ENCODE results near the gene PKMYT1. TPM values are rescaled to one million over a fixed set of nuclear protein-coding genes. Genes with fewer than 3 reads are reported as not detected.

The PKMYT1 gene
- total and polyA plus RNA-seq, 9 of the 15 experiments (the other 6 are each of a cell fraction or from before 2014, with no cell fraction given), result 8.7 to 201 (median 37.8) TPM

- TF ChIP-seq HOXB6 (CRISPR knock-in tag; IDR thresholded peaks at IDR 0.05; ENCODE audit: borderline replicate concordance) (no peak), POLR2G (IDR thresholded peaks at IDR 0.05; ENCODE audit: low read depth, low read length) (peak; percentile 35; the same call in 1 of the 2 replicates), TBP (optimal IDR thresholded peaks at IDR 0.05; ENCODE audit: low read depth, low read length) (peak; percentile 77), MCM5 (IDR thresholded peaks at IDR 0.05; ENCODE audit: low read depth) (no peak), TCFL5 (CRISPR knock-in tag; conservative IDR thresholded peaks at IDR 0.05) (no peak), ZNF707 (CRISPR knock-in tag; conservative IDR thresholded peaks at IDR 0.05) (no peak), ZBTB40 (IDR thresholded peaks at IDR 0.05) (peak; percentile 94), ZBTB40 (CRISPR knock-in tag; IDR thresholded peaks at IDR 0.05) (peak; percentile 55), SRF (CRISPR knock-in tag; IDR thresholded peaks at IDR 0.05) (no peak), SRSF1 (IDR thresholded peaks at IDR 0.05; ENCODE audit: low read depth, low read length) (no peak), MAZ (CRISPR knock-in tag; conservative IDR thresholded peaks at IDR 0.05 in 1 of 2, IDR thresholded peaks at IDR 0.05 in 1 of 2) (peak; percentile 37 to 86; a peak in 3 of 4 replicates), JUND (IDR thresholded peaks at IDR 0.05; ENCODE audit: borderline replicate concordance, low read depth, low read length) (peak; percentile 42; the same call in 1 of the 2 replicates), JUND (tag; IDR thresholded peaks at IDR 0.05; ENCODE audit: borderline replicate concordance, low read depth, low read length) (no peak), ILF3 (IDR thresholded peaks at IDR 0.05; ENCODE audit: borderline replicate concordance) (no peak), ZFX (CRISPR knock-in tag; IDR thresholded peaks at IDR 0.05) (peak; percentile 66), HNRNPUL1 (IDR thresholded peaks at IDR 0.05; ENCODE audit: low read length) (no peak), BHLHE40 (IDR thresholded peaks at IDR 0.05; ENCODE audit: low read length) (no peak), POLR3G (IDR thresholded peaks at IDR 0.05; ENCODE audit: extremely low read depth, insufficient read length, insufficient replicate concordance) (no peak), CBX1 (IDR thresholded peaks at IDR 0.05; ENCODE audit: low read depth) (no peak)
Observed at GRCh38 chr16:3007059-3007956, 27.1 kb upstream of the PKMYT1 start (continued).
